GM19397 (cell line): ENCODE data around the gene APOC4.
A peak's percentile ranks its signal among the peaks of the same experiment; 100 is the strongest.
"Not testable (repeated sequence)": the region's sequence is repeated elsewhere in the genome, so short reads cannot be mapped to it uniquely, and the experiment has no call there.

ENCODE experiments used
- ATAC-seq: cut with Tn5 transposase; IDR thresholded peaks from one replicate; pipeline ENCODE4 v1.9.1; 2021; ENCODE audit warnings: mild to moderate bottlenecking, moderate library complexity; ENCODE audit not compliant: unreplicated experiment

The APOC4 gene

DNA sequence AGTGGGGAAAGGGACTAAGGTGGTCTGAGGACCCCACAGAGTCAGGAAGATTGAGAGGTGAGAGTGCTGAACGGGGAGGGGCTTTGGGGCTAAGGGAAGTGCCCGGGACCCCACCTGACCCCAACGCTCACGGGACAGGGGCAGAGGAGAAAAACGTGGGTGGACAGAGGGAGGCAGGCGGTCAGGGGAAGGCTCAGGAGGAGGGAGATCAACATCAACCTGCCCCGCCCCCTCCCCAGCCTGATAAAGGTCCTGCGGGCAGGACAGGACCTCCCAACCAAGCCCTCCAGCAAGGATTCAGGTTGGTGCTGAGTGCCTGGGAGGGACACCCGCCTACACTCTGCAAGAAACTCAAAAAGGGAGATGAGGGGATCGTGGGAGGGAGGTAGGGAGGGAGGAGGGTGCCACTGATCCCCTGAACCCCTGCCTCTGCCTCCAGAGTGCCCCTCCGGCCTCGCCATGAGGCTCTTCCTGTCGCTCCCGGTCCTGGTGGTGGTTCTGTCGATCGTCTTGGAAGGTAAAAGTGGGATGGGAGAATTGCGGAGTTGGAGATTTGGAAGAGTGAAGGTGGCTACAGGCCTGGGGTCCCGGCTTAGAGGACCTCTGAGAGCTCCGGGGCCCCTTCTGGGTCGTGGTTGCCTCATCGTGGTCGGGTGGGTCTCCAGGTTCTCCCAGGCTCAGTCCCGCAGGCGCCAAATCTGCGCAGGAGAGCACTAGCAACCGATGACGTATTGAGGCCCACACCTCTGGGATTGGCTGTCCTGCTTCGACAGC is 27.4 kb upstream of the APOC4 start, which contains the start of gene APOC1:
APOC1 (plus strand) TSS at position 176 of the 774 bp plus-strand sequence; CDS start at position 460, 284 bp downstream.
- peak; percentile 83 for ATAC-seq

DNA sequence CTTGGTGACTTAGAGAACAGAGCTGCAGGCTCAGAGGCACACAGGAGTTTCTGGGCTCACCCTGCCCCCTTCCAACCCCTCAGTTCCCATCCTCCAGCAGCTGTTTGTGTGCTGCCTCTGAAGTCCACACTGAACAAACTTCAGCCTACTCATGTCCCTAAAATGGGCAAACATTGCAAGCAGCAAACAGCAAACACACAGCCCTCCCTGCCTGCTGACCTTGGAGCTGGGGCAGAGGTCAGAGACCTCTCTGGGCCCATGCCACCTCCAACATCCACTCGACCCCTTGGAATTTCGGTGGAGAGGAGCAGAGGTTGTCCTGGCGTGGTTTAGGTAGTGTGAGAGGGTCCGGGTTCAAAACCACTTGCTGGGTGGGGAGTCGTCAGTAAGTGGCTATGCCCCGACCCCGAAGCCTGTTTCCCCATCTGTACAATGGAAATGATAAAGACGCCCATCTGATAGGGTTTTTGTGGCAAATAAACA is 17.8 kb upstream of the APOC4 start:
- ATAC-seq: no peak

DNA sequence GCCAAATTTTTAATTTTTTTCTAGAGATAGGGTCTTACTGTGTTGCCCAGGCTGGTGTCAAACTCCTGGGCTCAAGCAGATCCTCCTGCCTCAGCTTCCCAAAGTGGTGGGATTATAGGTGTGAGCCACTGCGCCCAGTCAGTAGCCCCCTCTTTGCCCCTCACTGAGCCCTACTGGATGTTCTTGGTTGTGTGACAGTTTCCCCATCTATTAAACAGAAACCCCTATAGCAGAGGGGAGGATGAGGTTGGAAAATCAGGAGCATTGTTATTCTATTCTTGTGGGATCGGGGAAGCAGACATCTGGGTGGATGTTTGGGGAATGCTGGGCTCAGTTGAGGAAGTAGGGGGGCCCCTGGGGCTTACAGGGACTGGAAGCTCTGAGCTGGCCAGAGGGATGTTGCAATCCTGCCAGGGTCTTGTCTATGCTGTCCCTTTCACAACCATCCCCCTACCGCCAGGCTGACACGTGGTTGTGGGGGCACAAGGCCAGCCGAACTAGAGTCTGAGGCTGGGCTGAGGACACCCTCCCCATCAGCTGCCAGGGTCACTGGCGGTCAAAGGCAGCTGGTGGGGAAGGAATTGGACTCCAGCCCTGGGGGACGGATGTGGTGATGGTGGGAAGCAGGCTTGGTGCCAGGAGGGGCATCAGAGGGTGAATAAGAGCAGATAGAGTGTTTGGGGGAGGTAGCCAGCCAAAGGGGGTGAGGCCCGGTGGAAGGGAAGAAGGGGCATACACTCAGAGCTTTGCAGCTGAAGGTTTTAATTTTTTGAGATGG is 16.7 kb upstream of the APOC4 start:
- no peak for ATAC-seq

DNA sequence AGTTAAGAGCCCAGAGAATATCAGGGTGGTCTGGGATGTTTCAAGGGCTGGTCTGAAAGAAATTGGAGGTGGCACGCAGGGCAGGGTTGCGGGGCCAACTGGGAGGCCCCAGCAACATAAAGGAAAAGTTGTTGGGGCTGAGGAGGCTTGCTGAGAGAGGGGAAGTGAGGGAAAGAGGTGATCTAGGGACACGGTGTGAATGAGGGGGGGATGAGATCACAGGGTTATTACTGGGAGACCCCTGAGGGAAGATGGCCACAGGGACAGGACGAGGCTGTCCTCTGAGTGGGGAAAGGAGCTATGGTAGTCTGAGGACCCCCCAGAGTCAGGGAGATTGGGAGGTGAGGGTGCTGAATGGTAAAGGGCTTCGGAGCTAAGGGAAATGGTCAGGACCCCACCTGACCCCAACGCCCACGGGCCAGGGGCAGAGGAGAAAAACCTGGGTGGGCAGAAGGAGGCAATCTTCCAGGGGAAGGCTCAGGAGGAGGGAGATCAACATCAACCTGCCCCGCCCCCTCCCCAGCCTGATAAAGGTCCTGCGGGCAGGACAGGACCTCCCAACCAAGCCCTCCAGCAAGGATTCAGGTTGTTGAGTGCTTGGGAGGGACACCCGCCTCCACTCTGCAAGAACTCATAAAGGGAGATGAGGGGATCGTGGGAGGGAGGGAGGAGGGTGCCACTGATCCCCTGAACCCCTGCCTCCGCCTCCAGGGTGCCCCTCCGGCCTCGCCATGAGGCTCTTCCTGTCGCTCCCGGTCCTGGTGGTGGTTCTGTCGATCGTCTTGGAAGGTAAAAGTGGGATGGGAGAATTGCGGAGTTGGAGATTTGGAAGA is 15.6 kb upstream of the APOC4 start:
- ATAC-seq: not testable (repeated sequence)

DNA sequence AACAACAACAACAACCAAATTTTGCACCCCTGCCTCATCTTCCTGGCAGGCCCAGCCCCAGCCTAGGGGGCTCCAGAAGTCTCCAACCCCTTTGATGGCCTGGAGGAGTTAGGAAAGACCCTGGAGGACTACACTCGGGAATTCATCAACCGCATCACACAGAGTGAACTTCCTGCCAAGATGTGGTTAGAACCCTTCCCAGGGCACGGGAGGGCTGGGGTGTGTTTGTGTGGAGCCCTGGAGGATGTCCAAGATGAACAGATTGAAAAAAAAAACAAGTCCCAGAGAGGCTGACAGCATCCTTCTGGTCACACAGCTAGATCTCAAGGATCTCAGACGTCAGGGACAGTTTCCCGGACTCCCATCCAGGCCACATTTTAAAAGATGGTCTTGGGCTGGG is 14.3 kb upstream of the APOC4 start:
- no peak for ATAC-seq

DNA sequence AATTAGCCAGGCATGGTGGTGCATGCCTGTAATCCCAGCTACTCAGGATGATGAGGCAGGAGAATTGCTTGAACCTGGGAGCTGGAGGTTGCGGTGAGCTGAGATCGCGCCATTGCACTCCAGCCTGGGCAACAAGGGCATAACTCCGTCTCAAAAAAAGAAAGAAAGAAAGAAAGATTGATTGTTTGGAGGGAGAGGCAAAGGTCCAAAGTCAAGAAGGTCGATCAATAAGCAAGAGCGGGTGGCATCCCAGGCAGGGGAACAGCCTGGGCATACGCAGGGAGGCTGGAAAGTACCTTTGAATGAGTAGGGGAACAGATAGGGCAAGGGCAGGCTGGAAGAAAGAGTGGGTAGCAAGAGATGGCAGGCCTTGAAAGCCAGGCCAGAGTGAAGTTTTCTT is 11.9 kb upstream of the APOC4 start:
- no peak for ATAC-seq

DNA sequence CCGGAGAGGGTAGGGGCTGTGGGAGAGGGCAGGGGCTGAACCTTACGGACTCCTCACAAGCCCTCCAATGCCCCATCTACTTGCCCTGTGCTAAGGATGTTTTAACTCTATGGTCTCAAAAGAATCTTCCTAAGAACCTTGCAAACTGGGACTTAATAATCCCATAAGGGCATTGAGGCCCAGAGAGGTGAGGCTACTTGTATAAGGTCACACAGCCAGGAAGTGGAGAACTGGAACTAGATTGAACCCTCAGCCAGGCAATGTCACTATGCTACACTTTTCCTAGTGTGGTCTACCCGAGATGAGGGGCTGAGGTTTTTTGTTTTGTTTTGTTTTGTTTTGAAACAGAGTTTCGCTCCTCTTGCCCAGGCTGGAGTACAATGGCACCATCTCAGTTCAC is 10.5 kb upstream of the APOC4 start:
- ATAC-seq: no peak

DNA sequence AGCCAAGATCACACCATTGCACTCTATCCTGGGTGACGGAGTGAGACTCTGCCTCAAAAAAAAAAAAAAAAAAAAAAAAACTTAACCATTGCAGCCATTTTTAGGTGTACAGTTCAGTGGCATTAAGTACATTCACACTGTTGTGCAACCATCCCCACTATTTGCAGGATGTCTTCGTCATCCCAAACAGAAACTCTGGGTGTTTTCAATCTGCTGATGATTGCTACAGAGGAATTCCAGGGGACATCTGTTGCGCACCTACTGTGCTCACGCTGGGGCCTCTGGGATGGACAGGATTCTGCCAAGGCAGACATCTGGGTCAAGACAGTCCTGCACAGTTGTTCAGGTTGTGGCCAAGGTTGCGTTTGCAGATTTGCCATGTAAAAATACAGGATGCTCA is 2.4 kb upstream of the APOC4 start:
- no peak for ATAC-seq

DNA sequence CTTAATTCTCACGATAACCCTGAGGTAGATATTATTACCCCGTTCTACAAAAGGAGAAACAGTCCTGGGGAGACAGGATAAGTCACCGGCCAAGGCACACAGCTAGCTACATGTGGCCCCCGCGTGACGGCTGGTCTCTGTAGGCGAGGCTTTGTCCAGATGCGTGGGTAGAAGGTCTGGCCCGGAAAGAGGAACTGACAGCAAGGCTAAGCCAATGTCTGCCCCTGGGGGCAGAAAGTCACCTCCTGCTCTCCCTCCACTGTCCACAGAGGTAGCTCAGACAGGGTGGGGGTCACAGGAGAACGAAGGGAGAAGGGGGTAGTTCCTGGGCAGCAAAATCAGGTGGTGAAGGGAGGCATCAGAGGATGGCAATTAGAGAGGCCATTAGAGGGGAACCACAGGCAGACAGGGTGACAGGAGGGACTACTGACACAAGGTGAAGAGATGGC is 1.8 kb downstream of the APOC4 start:
- ATAC-seq: no peak

DNA sequence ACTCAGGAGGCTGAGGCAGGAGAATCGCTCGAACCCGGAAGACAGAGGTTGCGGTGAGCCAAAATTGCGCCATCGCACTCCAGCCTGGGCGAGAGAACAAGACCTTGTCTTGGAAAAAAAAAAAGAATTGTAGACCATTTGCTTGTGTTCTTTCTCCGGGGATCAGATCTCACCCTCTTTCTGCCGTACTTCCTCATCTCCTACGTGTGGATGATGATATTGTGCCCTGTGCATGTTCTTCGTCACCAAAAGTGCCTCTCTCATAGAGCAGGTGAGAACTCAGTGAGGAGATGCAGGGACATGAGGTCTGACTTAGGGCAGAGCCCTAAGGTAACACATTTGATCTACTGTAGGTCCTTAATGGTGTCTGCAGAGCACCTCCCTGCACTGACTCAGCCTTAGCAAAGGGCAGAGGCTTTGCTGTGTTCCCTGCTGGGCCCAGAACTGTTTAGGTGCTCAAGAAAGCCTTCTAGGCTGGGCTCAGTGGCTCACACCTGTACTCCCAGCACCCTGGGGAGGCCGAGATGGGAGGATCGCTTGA is 5.1 kb downstream of the APOC4 start:
- no peak for ATAC-seq

DNA sequence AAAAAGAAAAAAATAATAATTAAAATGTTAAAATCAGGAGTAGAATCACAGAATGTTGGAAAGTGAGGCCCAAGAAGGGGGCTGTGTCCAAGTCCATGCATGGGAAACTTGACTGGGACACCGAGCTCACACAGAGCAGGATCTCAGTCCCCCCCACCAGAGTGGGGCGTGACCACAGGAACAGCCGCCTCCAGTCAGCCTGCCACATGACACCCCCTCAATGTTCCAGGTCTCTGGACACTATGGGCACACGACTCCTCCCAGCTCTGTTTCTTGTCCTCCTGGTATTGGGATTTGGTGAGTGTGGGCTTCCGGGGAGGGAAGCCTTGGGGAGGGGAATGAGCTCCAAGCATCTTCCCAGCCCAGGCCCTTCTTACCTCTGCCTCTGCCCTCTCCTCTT is 6.2 kb downstream of the APOC4 start:
- no peak for ATAC-seq

DNA sequence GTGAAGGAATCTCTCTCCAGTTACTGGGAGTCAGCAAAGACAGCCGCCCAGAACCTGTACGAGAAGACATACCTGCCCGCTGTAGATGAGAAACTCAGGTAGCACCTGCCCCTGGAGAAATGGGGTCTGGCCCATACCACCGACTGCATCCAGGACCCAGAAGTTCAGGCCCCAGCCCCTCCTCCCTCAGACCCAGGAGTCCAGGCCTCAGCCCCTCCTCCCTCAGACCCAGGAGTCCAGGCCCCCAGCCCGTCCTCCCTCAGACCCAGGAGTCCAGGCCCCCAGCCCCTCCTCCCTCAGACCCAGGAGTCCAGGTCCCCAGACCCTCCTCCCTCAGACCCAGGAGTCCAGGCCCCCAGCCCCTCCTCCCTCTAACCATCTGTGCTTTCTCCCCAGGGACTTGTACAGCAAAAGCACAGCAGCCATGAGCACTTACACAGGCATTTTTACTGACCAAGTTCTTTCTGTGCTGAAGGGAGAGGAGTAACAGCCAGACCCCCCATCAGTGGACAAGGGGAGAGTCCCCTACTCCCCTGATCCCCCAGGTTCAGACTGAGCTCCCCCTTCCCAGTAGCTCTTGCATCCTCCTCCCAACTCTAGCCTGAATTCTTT is 6.8 kb downstream of the APOC4 start:
- ATAC-seq: no peak

DNA sequence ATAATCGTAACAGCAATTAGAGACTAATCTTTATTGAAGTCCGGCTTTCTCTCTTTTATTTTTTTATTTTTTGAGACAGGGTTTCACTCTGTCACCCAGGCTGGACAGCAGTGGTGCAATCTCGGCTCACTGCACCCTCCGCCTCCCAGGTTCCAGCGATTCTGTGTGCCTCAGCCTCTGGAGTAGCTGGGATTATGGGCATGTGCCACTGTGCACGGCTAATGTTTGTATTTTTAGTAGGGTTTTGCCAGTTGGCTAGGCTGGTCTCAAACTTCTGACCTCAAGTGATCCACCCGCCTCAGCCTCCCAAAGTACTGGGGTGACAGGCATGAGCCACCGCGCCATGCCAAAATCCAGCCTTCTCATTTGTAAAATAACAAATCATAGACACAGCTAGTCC is 7.5 kb downstream of the APOC4 start:
- ATAC-seq: no peak

DNA sequence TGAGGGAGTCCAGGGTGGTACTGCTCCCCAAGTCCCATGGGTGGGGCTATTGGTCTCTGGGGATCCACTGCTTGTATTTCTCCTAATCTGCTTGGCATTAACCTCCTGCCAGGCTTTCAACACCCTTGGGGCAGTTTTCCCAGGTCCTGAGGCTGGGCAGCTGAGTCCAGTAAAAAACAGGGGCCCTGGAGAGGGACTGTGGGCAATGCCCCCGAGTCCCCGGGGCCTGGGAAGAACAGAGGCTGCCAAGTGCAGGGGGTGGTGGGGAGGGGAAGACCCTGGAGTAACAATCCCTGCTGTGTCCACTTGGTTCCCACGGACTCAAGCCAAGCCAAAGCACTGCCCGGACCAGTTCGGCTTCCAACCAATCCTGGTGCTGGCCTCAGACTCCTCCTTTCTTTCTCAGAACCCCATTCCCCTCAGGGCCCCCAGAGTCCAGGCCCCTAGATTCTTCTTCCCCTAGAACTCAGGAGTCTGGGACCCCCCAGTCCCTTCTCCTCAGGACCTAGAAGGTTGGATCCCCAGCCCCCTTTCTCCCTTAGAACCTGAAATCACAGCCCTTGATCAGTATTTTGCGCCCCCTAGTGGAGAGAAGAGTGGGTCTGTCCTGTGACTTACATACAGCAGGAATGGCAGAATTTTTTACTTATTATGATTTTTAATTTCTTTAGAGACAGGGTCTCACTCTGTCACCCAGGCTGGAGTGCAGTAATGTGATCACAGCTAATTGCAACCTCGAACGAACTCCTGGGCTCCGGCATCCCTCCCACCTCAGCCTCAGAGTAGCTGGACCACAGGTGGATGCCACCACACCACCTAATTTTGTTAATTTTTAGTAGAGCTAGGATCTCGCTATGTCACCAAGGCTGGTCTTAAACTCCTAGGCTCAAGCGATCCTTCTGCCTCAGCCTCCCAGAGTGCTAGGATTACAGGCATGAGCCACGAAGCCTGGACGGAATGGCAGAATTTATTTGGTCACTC is 9.4 kb downstream of the APOC4 start:
- no peak for ATAC-seq

DNA sequence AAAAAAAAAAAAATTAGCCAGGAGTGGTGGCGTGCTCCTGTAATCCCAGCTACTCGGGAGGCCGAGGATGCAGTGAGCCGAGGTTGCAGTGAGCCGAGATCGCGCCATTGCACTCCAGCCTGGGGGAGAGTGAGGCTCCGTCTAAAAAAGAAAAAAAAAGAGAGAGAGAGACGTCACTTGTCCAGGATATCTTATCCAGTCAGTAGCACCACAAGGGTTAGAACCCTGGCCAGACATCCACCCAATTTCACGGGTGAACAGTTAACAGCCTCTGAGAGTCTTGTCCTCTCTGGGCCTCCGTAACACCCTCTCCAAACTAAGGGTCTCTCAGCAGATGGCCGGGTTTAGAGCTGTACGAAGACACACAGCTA is 12.2 kb downstream of the APOC4 start:
- ATAC-seq: no peak

DNA sequence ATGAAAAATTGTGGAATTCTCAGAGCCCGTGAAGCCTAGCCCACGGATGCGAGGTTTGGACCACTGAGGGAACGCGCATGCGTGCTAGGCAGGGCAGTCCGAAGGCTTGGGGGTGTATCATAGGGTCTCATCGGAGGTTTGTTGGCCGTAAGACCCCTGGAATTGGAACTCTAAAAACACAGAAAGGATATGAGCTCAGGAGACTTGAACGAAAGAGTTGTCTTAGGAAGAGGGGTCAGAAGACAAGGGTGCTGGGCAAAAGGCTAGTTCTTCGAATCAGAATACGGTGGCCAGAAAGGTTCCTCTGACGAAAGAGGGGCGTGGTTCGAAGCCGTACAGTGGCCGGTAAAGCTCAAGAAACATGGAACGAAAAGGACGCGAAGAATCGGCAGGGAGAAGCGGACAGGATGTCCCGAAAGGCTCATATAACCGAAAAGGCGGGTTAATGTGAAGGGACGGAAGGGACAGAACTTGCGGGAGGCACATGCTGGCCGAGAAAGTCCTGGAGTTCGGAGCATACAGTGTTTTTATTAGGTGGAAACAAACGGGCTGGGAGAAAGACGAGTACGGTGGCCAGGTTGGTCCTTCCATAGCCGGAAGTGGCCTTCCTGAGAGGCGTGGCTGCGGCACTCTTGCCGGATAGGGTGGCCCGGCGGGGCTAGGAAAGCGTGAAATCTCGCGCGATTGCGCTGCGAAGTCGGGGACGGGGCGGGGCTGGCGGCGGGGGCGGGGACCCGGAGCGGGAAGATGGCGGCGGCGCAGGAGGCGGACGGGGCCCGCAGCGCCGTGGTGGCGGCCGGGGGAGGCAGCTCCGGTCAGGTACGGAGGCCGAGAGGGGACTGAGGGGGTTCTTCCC is 12.8 kb downstream of the APOC4 start, which contains the start of gene CLPTM1:
CLPTM1 (plus strand) TSS at position 732 of the 856 bp plus-strand sequence; CDS start at position 748, 16 bp downstream.
- ATAC-seq: peak; percentile 76

DNA sequence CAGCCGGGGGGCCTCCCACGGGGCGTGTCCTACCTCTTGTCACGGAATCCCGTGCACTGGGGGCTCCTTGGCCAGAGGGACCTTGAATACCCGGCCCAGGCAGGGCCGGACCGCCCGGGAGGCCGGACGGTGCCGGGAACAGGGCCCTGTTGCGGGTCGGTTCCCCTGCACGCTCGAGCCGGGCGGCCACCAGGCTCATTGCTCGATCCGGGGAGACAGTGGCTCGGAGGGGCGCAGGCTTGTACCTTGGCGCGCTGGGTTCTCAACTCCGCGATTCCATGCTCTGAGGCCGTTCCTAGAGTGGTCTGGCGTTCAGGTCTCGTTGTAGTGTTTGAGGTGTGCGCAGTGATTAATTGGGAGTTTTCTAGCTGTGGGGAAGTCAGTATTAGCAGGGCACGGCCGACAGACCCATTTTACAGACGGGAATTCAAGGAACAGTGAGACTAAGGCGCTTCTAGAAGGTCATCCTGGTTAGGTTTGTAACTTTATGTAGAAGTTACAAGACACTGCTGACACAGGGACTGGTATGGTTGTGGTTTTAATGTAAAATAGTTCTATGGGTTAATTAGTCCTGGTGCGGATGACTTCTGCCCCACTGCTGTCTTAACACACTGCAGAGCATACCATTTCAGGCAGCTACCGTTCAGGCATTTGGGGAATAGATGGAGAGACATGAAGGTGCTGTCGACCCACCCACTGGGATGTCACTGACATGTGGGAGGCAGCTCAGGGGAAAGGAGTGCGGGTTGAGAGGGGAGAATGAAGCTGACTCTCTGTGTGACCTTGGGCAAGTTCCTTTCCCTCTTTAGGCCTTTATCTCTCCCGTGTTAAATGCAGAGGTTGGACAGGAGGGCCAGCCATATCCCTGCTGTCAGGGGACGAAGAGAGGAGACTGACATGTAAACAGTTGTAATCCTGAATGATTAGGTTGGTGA is 13.7 kb downstream of the APOC4 start:
- ATAC-seq: peak; percentile 22
